Endothelial cell of hepatic sinusoid (primary cell): ENCODE results near the gene BICRA.
"Not testable (repeated sequence)": the region's sequence is repeated elsewhere in the genome, so short reads cannot be mapped to it uniquely, and the experiment has no call there.

Experiments used
- in situ Hi-C: cut with HindIII; loops from 2 replicates; pipeline ENCODE4 v1.10.0; 2017; ENCODE audit warnings: low sequenced_read_pairs

BICRA gene

GRCh38 chr19:47626238-47626637 lies 17.3 kb downstream of the BICRA start:
- in situ Hi-C loops, result no loop called here

- in situ Hi-C loops, result no loop called here
Observed at GRCh38 chr19:47628078-47628771, 19.3 kb downstream of the BICRA start.

GRCh38 chr19:47630594-47630993 lies 21.7 kb downstream of the BICRA start:
- in situ Hi-C loops, result no loop called here

- in situ Hi-C loops, result no loop called here
Observed at GRCh38 chr19:47631681-47632446, 22.9 kb downstream of the BICRA start.

- in situ Hi-C loops, result no loop called here
Observed at GRCh38 chr19:47633517-47633916, 24.6 kb downstream of the BICRA start.

- in situ Hi-C loops, result no loop called here
Observed at GRCh38 chr19:47633996-47634395, 25.1 kb downstream of the BICRA start.

- in situ Hi-C loops, result not testable (repeated sequence)
Observed at GRCh38 chr19:47635152-47635754, 26.3 kb downstream of the BICRA start.

GRCh38 chr19:47637550-47637949 lies 28.6 kb downstream of the BICRA start:
- in situ Hi-C loops, result no loop called here

GRCh38 chr19:47641891-47642485 lies 33.1 kb downstream of the BICRA start:
- in situ Hi-C loops, result no loop called here

- in situ Hi-C loops, result no loop called here
Observed at GRCh38 chr19:47643281-47643680, 34.3 kb downstream of the BICRA start.

GRCh38 chr19:47644199-47644598 lies 35.3 kb downstream of the BICRA start:
- in situ Hi-C loops, result no loop called here

- in situ Hi-C loops, result no loop called here
Observed at GRCh38 chr19:47644743-47645482, 36.0 kb downstream of the BICRA start.

- in situ Hi-C loops, result no loop called here
Observed at GRCh38 chr19:47646924-47647323, 38.0 kb downstream of the BICRA start.

- in situ Hi-C loops, result no loop called here
Observed at GRCh38 chr19:47649588-47649987, 40.7 kb downstream of the BICRA start.

- in situ Hi-C loops, result no loop called here
Observed at GRCh38 chr19:47650700-47651099, 41.8 kb downstream of the BICRA start.

GRCh38 chr19:47651132-47651531 lies 42.2 kb downstream of the BICRA start:
- in situ Hi-C loops, result no loop called here

- in situ Hi-C loops, result no loop called here
Observed at GRCh38 chr19:47651691-47652090, 42.8 kb downstream of the BICRA start.

- in situ Hi-C loops, result no loop called here
Observed at GRCh38 chr19:47652285-47652684, 43.4 kb downstream of the BICRA start.

GRCh38 chr19:47653856-47654255 lies 44.9 kb downstream of the BICRA start:
- in situ Hi-C loops, result no loop called here

GRCh38 chr19:47657719-47658118 lies 48.8 kb downstream of the BICRA start:
- in situ Hi-C loops, result no loop called here
